SK-N-SH treated with all-trans-retinoic acid at 6 μM for 48 hours (cell line): ENCODE results near the gene RGS7.

Experiments used
- CREB5 ChIP-seq: fragments of 250-450 bp; sonication (Bioruptor Pico); IDR thresholded peaks from 2 replicates; pipeline ENCODE4 v1.5.1; 2020; ENCODE audit warnings: low read depth, mild to moderate bottlenecking, moderate library complexity
- CSRNP3 ChIP-seq: fragments of 250-450 bp; sonication (Bioruptor Pico); IDR thresholded peaks from 2 replicates; pipeline ENCODE4 v1.5.1; 2021; ENCODE audit warnings: mild to moderate bottlenecking, moderate library complexity
- ESRRG ChIP-seq: fragments of 250-450 bp; sonication (Bioruptor Pico); IDR thresholded peaks from 2 replicates; pipeline ENCODE4 v1.6.1; 2021; ENCODE audit warnings: mild to moderate bottlenecking
- PATZ1 ChIP-seq: fragments of 250-450 bp; sonication (Bioruptor Pico); IDR thresholded peaks from 2 replicates; pipeline ENCODE4 v1.8.0; 2020; ENCODE audit warnings: mild to moderate bottlenecking, moderate library complexity, borderline replicate concordance
- RARB ChIP-seq: fragments of 250-450 bp; sonication (Bioruptor Pico); IDR thresholded peaks from 2 replicates; pipeline ENCODE4 v1.8.0; 2021; ENCODE audit warnings: mild to moderate bottlenecking, moderate library complexity
- SNAI2 ChIP-seq: fragments of 250-450 bp; sonication (Bioruptor Pico); IDR thresholded peaks from 2 replicates; pipeline ENCODE4 v1.5.0; 2020; ENCODE audit warnings: mild to moderate bottlenecking, moderate library complexity
- TCF4 ChIP-seq: fragments of 250-450 bp; sonication (Bioruptor Pico); IDR thresholded peaks from 2 replicates; pipeline ENCODE4 v1.8.0; 2021; ENCODE audit warnings: mild to moderate bottlenecking, moderate library complexity, borderline replicate concordance
- TOX ChIP-seq: fragments of 250-450 bp; sonication (Bioruptor Pico); IDR thresholded peaks from 2 replicates; pipeline ENCODE4 v1.8.0; 2021; ENCODE audit warnings: mild to moderate bottlenecking, moderate library complexity, borderline replicate concordance
- TSHZ2 ChIP-seq: fragments of 250-450 bp; sonication (Bioruptor Pico); IDR thresholded peaks from 2 replicates; pipeline ENCODE4 v1.5.0; 2020; ENCODE audit warnings: mild to moderate bottlenecking, moderate library complexity
- ZFP30 ChIP-seq: fragments of 450-650 bp; formaldehyde crosslinking; IDR thresholded peaks from 2 replicates; pipeline ENCODE4 v1.5.0; 2022; ENCODE audit warnings: mild to moderate bottlenecking, moderate library complexity

- no peak for TF ChIP-seq TSHZ2 (CRISPR knock-in tag)
- no peak for TF ChIP-seq TOX (CRISPR knock-in tag)
- no peak for TF ChIP-seq RARB (CRISPR knock-in tag)
- no peak for TF ChIP-seq ZFP30 (CRISPR knock-in tag)
- TF ChIP-seq PATZ1 = no peak
- TF ChIP-seq SNAI2 (CRISPR knock-in tag) = no peak
- no peak for TF ChIP-seq ESRRG
- no peak for TF ChIP-seq TCF4 (CRISPR knock-in tag)
- no peak for TF ChIP-seq CSRNP3 (CRISPR knock-in tag)
- no peak for TF ChIP-seq CREB5 (CRISPR knock-in tag)
These were observed 334.6 kb downstream of the RGS7 start for GRCh38 chr1:241022366-241022765.
